Measurements from ENCODE around the gene YJU2. TPM values are rescaled to one million over a fixed set of nuclear protein-coding genes. Genes with fewer than 3 reads are reported as not detected.
A peak's percentile ranks its signal among the peaks of the same experiment; 100 is the strongest.
"Not testable (repeated sequence)": the region's sequence is repeated elsewhere in the genome, so short reads cannot be mapped to it uniquely, and the experiment has no call there.

Gene YJU2
- total and polyA plus RNA-seq, 12 donors = 14.0 to 81.2 (median 24.3) TPM

- H3K4me1 ChIP-seq (replicated peaks in 1 of 2) = no peaks in the 10 kb centered on the region
- peaks cover 8% of the 10 kb centered on the region for H3K27me3 ChIP-seq
- no peak overlapping the region for H3K27ac ChIP-seq
- peak in 6 of 7 donors; percentile 37 to 68 (median 48) for DNase-seq
- TF ChIP-seq POLR2A (IDR thresholded peaks at IDR 0.05) (no peak), CTCF (IDR thresholded peaks at IDR 0.05) (peak; percentile 24 to 60 (median 50))
- WGBS, 4 donors = 21 to 27% (median 25%) methylated on average over 8 to 11 of the region's 11 CpGs
- no peaks in the 10 kb centered on the region for H3K9me3 ChIP-seq (replicated peaks in 1 of 3)
- no peak overlapping the region for H3K4me3 ChIP-seq
- intact Hi-C loops (cut with DNase I) = no loop called here
- H3K36me3 ChIP-seq (replicated peaks in 1 of 2) = no peaks in the 10 kb centered on the region
Measured at GRCh38 chr19:4233282-4233853, 13.5 kb upstream of the YJU2 start.

GRCh38 chr19:4234142-4234861 lies 12.6 kb upstream of the YJU2 start:
- H3K4me3 ChIP-seq = no peak overlapping the region
- no peak for DNase-seq
- TF ChIP-seq POLR2A (IDR thresholded peaks at IDR 0.05) = no peak
- TF ChIP-seq CTCF (IDR thresholded peaks at IDR 0.05) = no peak
- no peaks in the 10 kb centered on the region for H3K36me3 ChIP-seq (replicated peaks in 1 of 2)
- no peak overlapping the region for H3K27ac ChIP-seq
- intact Hi-C loops (cut with DNase I) = no loop called here
- H3K4me1 ChIP-seq (replicated peaks in 1 of 2) = no peaks in the 10 kb centered on the region
- WGBS, 4 donors = 47 to 57% (median 53%) methylated on average over 15 to 21 of the region's 21 CpGs
- no peaks in the 10 kb centered on the region for H3K9me3 ChIP-seq (replicated peaks in 1 of 3)
- H3K27me3 ChIP-seq = peaks cover 6% of the 10 kb centered on the region

- no peak for TF ChIP-seq POLR2A (IDR thresholded peaks at IDR 0.05)
- TF ChIP-seq CTCF (IDR thresholded peaks at IDR 0.05) = no peak
- no peaks in the 10 kb centered on the region for H3K36me3 ChIP-seq (replicated peaks in 1 of 2)
Measured at GRCh38 chr19:4234862-4235201, 12.0 kb upstream of the YJU2 start.

GRCh38 chr19:4237510-4237909 lies 9.4 kb upstream of the YJU2 start:
- H3K9me3 ChIP-seq (replicated peaks in 1 of 3); H3K36me3 ChIP-seq (replicated peaks in 1 of 2); H3K4me1 ChIP-seq (replicated peaks in 1 of 2); intact Hi-C loops (cut with DNase I); H3K27me3 ChIP-seq; H3K4me3 ChIP-seq; DNase-seq; H3K27ac ChIP-seq: not testable (repeated sequence)
- 87 to 89% (median 87%) methylated on average over 16 of the region's 16 CpGs for WGBS, 4 donors

More at GRCh38 chr19:4234862-4235201, 12.0 kb upstream of the YJU2 start:
- no peaks in the 10 kb centered on the region for H3K9me3 ChIP-seq (replicated peaks in 1 of 3)
- H3K27me3 ChIP-seq = peaks cover 6% of the 10 kb centered on the region
- DNase-seq = no peak
- intact Hi-C loops (cut with DNase I) = no loop called here
- H3K4me1 ChIP-seq (replicated peaks in 1 of 2) = no peaks in the 10 kb centered on the region
- WGBS, 4 donors = 57 to 79% (median 71%) methylated on average over 10 to 13 of the region's 13 CpGs
- H3K27ac ChIP-seq = no peak overlapping the region
- H3K4me3 ChIP-seq = no peak overlapping the region

- no peak for DNase-seq
- Histone ChIP-seq H3K4me3 (no peak overlapping the region), H3K36me3 (replicated peaks in 1 of 2) (no peaks in the 10 kb centered on the region), H3K27me3 (no peaks in the 10 kb centered on the region), H3K9me3 (replicated peaks in 1 of 3) (no peaks in the 10 kb centered on the region), H3K4me1 (replicated peaks in 1 of 2) (no peaks in the 10 kb centered on the region), H3K27ac (no peak overlapping the region)
- WGBS, 4 donors = 82 to 87% (median 84%) methylated on average over 4 of the region's 4 CpGs
- no peak for TF ChIP-seq POLR2A (IDR thresholded peaks at IDR 0.05)
- TF ChIP-seq CTCF (IDR thresholded peaks at IDR 0.05) = no peak
- intact Hi-C loops (cut with DNase I) = no loop called here
Measured at GRCh38 chr19:4238831-4239230, 8.0 kb upstream of the YJU2 start.
